ENCODE data around the gene PIGQ.
"Not testable (repeated sequence)": the region's sequence is repeated elsewhere in the genome, so short reads cannot be mapped to it uniquely, and the experiment has no call there.

PIGQ gene

GRCh38 chr16:586047-586644 lies 16.4 kb downstream of the PIGQ start:
- no peak for DNase-seq (ENCODE audit: low spot score)

GRCh38 chr16:586645-587590 lies 17.1 kb downstream of the PIGQ start:
- DNase-seq (ENCODE audit: low spot score) = no peak

DNA sequence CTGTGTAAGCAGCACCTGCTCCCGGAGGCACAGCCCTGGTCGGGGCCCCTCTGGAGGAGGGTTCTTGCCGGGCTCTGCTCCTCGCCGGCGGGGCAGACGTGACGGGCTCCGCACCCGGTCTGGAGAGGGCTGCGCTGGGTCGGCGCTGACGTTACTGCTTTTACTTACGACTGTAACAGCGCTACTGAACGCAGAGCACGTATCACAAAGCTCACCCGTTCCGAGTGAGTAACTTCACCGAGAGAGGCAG lies 18.8 kb downstream of the PIGQ start:
- DNase-seq (ENCODE audit: low spot score) = no peak

- DNase-seq (ENCODE audit: low spot score) = peak; percentile 84
These were observed 19.3 kb downstream of the PIGQ start for GRCh38 chr16:588889-589657.

GRCh38 chr16:589658-590187 lies 20.0 kb downstream of the PIGQ start, which contains the start of gene RAB40C:
Gene RAB40C, plus strand, starts transcription at chr16:590066. Its CDS starts 226 bp downstream, at chr16:590292.
- DNase-seq (ENCODE audit: low spot score) = peak; percentile 98

GRCh38 chr16:590188-590814 lies 20.5 kb downstream of the PIGQ start:
- DNase-seq (ENCODE audit: low spot score) = peak; percentile 49

DNA sequence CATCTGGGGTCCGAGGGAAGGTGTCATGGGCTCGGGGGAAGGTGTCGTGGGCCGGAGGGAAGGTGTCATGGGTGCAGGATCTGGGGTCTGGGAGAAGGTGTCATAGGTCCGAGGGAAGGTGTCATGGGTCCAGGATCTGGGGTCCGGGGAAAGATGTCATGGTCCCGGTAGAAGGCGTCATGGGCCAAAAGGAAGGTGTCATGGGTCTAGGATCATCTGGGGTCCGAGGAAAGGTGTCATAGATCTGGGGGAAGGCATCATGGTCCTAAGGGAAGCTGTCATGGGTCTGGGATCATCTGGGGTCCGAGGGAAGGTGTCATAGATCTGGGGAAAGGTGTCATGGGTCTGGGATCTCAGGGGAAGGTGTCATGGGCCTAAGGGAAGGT lies 21.0 kb downstream of the PIGQ start:
- DNase-seq (ENCODE audit: low spot score) = no peak

DNA sequence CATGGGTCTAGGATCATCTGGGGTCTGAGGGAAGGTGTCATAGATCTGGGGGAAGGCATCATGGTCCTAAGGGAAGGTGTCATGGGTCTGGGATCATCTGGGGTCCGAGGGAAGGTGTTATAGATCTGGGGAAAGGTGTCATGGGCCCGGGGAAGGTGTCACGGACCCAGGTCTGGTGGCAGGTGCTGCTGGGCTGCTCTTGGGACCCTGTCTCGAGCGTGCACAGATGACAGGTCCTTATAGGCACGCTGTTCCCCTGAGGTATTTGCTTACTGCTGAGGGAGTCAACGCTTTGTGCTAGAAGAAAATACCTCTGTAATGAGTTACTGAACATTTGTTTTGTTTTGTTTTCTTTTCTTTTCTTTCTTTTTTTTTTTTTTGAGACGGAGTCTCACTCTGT lies 21.5 kb downstream of the PIGQ start:
- DNase-seq (ENCODE audit: low spot score) = no peak

- no peak for DNase-seq (ENCODE audit: low spot score)
These were observed 22.2 kb downstream of the PIGQ start for GRCh38 chr16:591892-592517.

DNA sequence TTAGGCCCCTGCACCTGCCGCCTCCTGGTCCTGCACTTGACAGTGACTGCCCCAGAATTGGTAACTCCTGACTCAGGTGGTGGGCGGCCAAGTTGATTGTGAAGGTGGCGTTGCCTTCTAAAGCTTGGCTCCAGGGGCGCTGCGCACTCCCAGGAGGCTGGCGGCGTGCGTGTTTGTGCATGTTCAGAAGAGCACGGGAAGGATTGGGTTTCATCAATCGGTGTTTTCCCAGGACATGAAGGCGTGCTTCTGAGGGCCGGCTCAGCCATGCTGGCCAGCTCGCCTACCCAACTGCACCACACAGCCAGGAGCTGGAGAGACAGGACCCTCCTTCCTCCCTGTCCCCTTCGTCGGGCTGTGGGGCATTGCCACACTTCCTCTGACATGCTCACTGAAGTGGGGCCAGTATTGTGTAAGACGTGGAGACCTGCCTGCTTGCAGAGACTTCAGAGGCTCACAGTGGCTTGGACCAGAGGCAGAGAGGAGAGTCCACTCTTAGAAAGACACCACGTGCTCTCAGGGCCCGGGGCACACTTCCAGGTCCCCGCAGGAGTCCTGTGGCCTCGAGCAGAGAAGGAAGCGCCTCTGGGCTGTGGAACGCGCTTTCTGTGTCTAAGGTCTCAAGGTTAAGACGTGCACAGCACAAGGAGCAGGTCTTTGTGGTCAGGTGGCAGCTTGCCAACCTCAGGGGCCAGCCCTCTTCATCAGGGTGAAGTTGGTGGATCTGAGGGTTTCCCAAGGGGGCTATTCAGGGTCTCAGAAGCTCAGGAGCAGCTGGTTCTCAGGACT lies 22.9 kb downstream of the PIGQ start:
- no peak for DNase-seq (ENCODE audit: low spot score)

DNA sequence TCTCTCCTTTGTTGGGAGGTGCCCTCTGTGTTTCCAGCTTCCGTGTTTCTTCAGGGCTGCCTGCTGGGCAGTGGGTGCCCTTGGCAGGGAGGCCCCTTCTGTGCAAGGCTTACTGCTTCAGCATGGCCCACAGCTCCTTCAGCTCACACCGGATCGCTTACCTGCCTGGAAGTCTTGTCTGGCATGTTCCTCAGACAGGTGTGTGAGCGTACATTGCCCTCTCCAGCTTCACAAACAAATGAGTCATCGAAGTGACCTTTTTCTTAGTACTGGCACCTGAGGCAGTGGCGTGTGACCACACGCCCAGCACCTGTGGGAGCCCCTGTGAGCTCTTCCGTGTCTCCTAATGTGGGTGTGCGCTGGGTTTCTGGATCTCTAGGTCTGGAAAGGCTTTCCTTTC lies 23.6 kb downstream of the PIGQ start:
- DNase-seq (ENCODE audit: low spot score) = no peak

GRCh38 chr16:593807-594206 lies 24.0 kb downstream of the PIGQ start:
- no peak for DNase-seq (ENCODE audit: low spot score)

DNA sequence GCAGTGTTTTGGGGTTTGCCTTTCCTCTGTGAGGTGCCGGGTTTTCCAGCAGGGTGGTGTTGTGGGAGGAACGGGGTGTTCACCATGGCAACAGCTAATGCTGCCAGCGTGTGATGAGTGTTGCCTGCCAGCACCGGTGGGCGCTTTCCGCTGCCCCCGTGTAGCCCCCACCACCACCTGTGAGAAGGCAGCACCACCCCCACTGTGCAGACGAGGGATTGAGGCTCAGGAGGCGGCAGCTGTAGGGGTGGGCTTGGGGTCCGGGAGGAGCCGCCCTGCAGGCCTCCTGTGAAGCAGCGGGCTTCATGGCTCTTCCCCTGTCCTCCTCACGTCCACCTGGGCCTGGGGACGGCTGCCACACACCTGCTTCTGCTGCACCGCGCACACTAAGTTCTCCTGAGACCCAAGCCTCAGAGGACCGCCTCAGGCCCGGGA lies 25.3 kb downstream of the PIGQ start:
- no peak for DNase-seq (ENCODE audit: low spot score)

DNA sequence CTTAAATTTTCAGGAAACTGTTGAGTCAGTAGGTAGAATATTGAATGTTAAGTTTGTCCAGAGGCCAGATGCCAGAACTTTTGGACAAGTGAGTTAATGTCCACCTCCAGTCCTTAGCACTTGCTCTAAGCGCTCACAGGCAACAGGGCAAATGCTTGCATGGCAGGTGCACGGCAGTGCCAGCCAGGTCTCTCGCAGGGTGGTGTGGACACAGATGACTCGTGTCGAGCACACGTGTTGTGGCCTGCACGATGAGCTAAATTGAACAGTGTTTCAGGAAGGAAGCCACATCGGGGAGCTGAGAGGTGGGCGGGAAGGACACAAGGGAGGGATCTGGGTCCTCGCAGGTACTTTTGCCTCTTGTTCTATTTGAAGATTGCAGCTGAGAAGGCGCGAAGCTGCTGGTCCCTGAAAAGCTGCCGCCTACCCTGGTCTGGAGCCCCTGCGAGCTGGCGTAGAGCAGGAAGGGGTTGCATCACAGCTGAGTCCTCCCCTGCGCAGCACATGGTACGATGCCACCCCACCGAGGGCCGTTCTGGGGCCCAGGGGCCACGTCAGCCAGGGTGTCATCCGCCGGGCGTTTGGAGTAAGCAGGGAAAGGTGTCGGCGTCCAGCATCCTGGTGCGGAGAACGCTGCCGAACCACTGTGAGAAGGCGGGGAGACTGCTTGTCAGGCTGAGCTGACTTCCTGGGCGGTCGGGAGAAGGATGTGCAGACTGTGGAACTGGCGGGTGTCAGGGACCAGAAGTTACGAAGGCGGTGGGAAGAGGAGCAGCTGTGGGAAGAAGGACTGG lies 26.4 kb downstream of the PIGQ start:
- no peak for DNase-seq (ENCODE audit: low spot score)

GRCh38 chr16:596736-597060 lies 26.9 kb downstream of the PIGQ start:
- DNase-seq (ENCODE audit: low spot score) = no peak

- not testable (repeated sequence) for DNase-seq (ENCODE audit: low spot score)
These were observed 27.9 kb downstream of the PIGQ start for GRCh38 chr16:597655-598054.

DNA sequence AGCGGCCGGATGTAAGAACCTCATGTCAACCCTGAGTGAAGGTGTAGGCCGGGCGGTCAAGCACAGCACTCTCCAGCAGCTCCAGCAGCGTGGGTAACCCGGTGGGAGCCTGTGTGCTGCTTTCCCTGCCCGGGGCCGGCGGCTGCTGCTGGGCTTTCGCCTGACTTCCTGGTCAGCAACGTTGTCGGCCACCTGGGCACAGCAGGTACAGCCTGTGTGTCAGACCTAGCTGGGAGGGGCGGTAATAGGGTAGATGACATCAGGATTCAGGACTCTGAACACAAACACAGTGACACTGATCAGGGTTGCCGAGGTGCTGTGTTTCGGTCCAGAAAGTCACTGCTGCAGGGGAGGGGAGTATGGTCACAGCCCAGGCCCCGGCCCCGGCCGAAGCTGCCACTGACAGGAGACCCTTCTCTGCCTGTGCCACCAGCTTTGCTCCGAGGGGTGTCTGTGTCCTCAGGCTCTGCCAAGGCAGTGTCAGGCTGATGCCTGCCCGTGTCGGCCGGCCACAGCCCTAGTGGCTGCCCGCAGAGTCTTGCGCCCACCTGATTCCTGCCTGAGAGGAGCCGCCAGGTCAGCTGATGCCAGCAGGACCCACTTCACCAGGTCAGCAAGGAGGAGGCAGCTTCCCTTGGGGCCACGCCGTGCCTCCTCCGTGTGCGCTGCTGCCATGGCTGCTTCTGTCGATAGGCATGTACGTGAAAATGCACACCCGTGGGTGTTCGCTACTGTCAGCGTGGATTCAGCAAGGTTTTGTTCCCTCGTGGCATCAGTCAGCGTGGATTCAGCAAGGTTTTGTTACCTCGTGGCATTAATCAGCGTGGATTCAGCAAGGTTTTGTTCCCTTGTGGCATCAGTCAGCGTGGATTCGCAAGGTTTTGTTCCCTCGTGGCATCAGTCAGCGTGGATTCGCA lies 29.3 kb downstream of the PIGQ start:
- DNase-seq (ENCODE audit: low spot score) = no peak

GRCh38 chr16:600781-601180 lies 31.0 kb downstream of the PIGQ start:
- peak; percentile 76 for DNase-seq (ENCODE audit: low spot score)

GRCh38 chr16:603933-604332 lies 34.2 kb downstream of the PIGQ start:
- no peak for DNase-seq (ENCODE audit: low spot score)
